Mucosa of gallbladder (tissue), 1 donor: Measurements from ENCODE around the gene HTT-AS. TPM values are rescaled to one million over a fixed set of nuclear protein-coding genes. Genes with fewer than 3 reads are reported as not detected.
A peak's percentile ranks its signal among the peaks of the same experiment; 100 is the strongest.

ENCODE experiments used
- DNase-seq: peaks from one replicate; pipeline ENCODE4 v3.0.0-alpha.2; 2020; ENCODE audit warnings: low spot score
- total RNA-seq: library from RNA; stranded (reverse); gene quantifications from one replicate; pipeline ENCODE4 v1.2.1, GENCODE V29; 2021
- donor health status: DM: no; HTN: no; CAD: no.

HTT-AS gene
- total RNA-seq, 1 donor from 2014 or later, result not detected

- DNase-seq, result no peak
Observed at GRCh38 chr4:3087115-3087797, 12.9 kb upstream of the HTT-AS start.

GRCh38 chr4:3085948-3086670 is 11.8 kb upstream of the HTT-AS start:
- no peak for DNase-seq

GRCh38 chr4:3083732-3084131 is 9.4 kb upstream of the HTT-AS start:
- DNase-seq, result no peak

GRCh38 chr4:3082925-3083515 is 8.7 kb upstream of the HTT-AS start:
- DNase-seq, result no peak

- no peak for DNase-seq
Observed at GRCh38 chr4:3079694-3080123, 5.4 kb upstream of the HTT-AS start.

GRCh38 chr4:3077796-3078195 is 3.5 kb upstream of the HTT-AS start:
- no peak for DNase-seq

- DNase-seq, result no peak
Observed at GRCh38 chr4:3075652-3075981, 1.3 kb upstream of the HTT-AS start.

- DNase-seq, result peak; percentile 28
Observed at GRCh38 chr4:3074846-3075651, 711 bp upstream of the HTT-AS start.

- no peak for DNase-seq
Observed at GRCh38 chr4:3073158-3074077, 920 bp downstream of the HTT-AS start.

GRCh38 chr4:3071811-3072210 is 2.5 kb downstream of the HTT-AS start:
- DNase-seq, result no peak

GRCh38 chr4:3070709-3071500 is 3.4 kb downstream of the HTT-AS start:
- DNase-seq, result no peak

- no peak for DNase-seq
Observed at GRCh38 chr4:3069661-3070199, 4.6 kb downstream of the HTT-AS start.

- no peak for DNase-seq
Observed at GRCh38 chr4:3067473-3068001, 6.8 kb downstream of the HTT-AS start.

- DNase-seq, result no peak
Observed at GRCh38 chr4:3066836-3067400, 7.4 kb downstream of the HTT-AS start.

GRCh38 chr4:3065551-3065950 is 8.8 kb downstream of the HTT-AS start:
- no peak for DNase-seq

GRCh38 chr4:3062471-3062870 is 11.9 kb downstream of the HTT-AS start:
- no peak for DNase-seq

- DNase-seq, result no peak
Observed at GRCh38 chr4:3060946-3061345, 13.4 kb downstream of the HTT-AS start.

- DNase-seq, result no peak
Observed at GRCh38 chr4:3059943-3060342, 14.4 kb downstream of the HTT-AS start.

- DNase-seq, result no peak
Observed at GRCh38 chr4:3054169-3054759, 20.1 kb downstream of the HTT-AS start.
